RWPE2 (cell line): ENCODE measurements around the gene HEYL.

Experiments
- ATAC-seq: fragments of 200-7000 bp; cut with Tn5 transposase; 3 replicates; pipeline ENCODE4 v1.9.1; 2021; ENCODE audit warnings: low read depth
- DNase-seq: peaks from one replicate; pipeline ENCODE4 v3.0.0-alpha.2; 2020; ENCODE audit warnings: low spot score
- H3K27ac ChIP-seq: fragments of 450-650 bp; 2 replicates; pipeline ENCODE4 v1.5.1; 2017; ENCODE audit warnings: mild to moderate bottlenecking; ENCODE audit not compliant: poor library complexity, severe bottlenecking
- H3K27me3 ChIP-seq: fragments of 250-450 bp; sonication (Bioruptor Pico); 2 replicates; pipeline ENCODE4 v1.5.1; 2021; ENCODE audit warnings: mild to moderate bottlenecking, moderate library complexity; ENCODE audit not compliant: insufficient read depth, poor library complexity, severe bottlenecking
- H3K36me3 ChIP-seq: fragments of 250-450 bp; sonication (Bioruptor Pico); 2 replicates; pipeline ENCODE4 v1.5.1; 2020; ENCODE audit warnings: low read depth, mild to moderate bottlenecking, moderate library complexity
- H3K4me1 ChIP-seq: fragments of 250-450 bp; sonication (Bioruptor Pico); 2 replicates; pipeline ENCODE4 v1.5.1; 2021; ENCODE audit warnings: mild to moderate bottlenecking, moderate library complexity; ENCODE audit not compliant: insufficient read depth, poor library complexity, severe bottlenecking
- H3K4me3 ChIP-seq: fragments of 250-450 bp; sonication (Bioruptor Pico); 2 replicates; pipeline ENCODE4 v1.5.1; 2021; ENCODE audit warnings: mild to moderate bottlenecking, moderate library complexity; ENCODE audit not compliant: severe bottlenecking
- H3K9me3 ChIP-seq: fragments of 250-450 bp; sonication (Bioruptor Pico); 2 replicates; pipeline ENCODE4 v1.5.1; 2021; ENCODE audit warnings: mild to moderate bottlenecking, moderate library complexity; ENCODE audit not compliant: severe bottlenecking
- TF ChIP-seq, protein P1 (sequence below): fragments of 450-650 bp; IDR thresholded peaks from one replicate; pipeline ENCODE4 v1.5.1; 2017; ENCODE audit warnings: mild to moderate bottlenecking, moderate library complexity; ENCODE audit not compliant: poor library complexity, severe bottlenecking

The HEYL gene

DNA sequence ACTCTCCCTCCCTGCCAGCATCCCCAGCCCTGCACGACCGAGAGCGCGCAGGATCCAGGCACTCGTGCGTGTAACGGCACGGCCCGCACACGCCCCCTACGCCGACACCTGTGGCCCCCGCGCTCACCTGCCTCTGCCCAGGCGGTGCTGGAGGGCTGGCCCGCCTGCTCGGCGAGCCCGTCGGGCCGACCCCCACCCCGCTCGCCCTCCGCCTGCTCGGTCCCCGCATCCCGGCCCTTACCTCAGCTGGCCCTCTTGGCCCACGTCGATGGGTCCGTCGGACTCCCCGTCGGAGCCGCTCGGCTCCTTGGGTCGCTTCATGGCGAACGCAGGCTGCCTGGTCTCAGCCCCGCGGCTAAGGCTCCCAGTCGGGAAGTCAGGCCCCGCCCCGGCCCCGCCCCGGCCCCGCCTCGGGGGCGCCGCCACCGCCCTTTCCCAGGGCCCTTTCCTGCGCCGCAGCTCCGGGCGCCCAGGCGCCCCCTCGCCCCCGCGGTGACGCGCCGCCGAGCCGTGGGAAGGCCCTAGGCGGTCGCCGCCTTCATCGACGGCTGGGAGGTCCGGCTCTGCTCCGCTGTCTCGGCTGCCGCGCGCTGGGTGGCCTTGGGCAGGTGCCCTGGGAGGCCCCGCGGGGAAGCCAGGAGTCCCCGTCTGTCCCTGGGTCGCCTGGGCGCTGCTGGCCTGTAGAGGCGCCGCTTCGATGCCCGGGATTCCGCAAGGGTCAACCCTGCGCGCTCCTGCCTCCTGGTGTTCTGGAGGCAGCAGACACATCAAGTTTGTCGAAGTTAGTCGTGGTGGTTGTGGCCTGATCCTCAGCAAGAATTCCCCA, at the start of gene HEYL:
TSS of gene HEYL (minus strand) at position 339 of the 826 bp plus-strand sequence. CDS start at position 321, 18 bp downstream.
- H3K27ac ChIP-seq, result no peak within 1 kb of the TSS
- no peak for DNase-seq
- ATAC-seq, result peak; percentile 84
- TF ChIP-seq, protein P1, sequence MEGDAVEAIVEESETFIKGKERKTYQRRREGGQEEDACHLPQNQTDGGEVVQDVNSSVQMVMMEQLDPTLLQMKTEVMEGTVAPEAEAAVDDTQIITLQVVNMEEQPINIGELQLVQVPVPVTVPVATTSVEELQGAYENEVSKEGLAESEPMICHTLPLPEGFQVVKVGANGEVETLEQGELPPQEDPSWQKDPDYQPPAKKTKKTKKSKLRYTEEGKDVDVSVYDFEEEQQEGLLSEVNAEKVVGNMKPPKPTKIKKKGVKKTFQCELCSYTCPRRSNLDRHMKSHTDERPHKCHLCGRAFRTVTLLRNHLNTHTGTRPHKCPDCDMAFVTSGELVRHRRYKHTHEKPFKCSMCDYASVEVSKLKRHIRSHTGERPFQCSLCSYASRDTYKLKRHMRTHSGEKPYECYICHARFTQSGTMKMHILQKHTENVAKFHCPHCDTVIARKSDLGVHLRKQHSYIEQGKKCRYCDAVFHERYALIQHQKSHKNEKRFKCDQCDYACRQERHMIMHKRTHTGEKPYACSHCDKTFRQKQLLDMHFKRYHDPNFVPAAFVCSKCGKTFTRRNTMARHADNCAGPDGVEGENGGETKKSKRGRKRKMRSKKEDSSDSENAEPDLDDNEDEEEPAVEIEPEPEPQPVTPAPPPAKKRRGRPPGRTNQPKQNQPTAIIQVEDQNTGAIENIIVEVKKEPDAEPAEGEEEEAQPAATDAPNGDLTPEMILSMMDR, result no peak
- H3K4me1 ChIP-seq, result no peaks in the 10 kb centered on the region
- peak within 1 kb of the TSS; percentile 32 for H3K4me3 ChIP-seq
- no peaks in the 10 kb centered on the region for H3K9me3 ChIP-seq
- no peaks in the 10 kb centered on the region for H3K27me3 ChIP-seq
- no peaks in the 10 kb centered on the region for H3K36me3 ChIP-seq

DNA sequence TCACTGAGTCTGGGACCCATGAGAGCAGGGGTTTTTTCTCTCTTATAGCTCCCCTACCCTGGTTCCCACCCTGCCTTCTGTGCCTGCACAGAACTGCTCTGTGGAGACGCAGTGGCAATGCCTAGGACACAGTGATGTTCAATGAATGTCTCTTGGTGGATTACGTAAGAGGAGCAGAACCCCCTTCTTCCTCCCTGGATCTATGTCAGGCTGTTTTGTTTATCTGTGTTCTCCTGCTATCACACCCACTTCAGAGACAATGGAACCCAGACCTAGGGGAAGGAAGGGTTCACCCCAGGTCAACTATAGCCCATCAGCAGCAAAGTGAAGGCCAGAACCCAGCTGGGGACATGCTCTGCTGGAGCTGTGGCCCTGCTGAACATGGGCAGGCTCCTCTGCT, 49.8 kb upstream of the HEYL start:
- H3K36me3 ChIP-seq, result no peaks in the 10 kb centered on the region
- H3K9me3 ChIP-seq, result no peaks in the 10 kb centered on the region
- no peak overlapping the region for H3K4me3 ChIP-seq
- H3K27me3 ChIP-seq, result peaks cover 23% of the 10 kb centered on the region
- H3K4me1 ChIP-seq, result peaks cover 13% of the 10 kb centered on the region
- H3K27ac ChIP-seq, result no peak overlapping the region
- DNase-seq (no peak), ATAC-seq (no peak)
- TF ChIP-seq, protein P1, result no peak

DNA sequence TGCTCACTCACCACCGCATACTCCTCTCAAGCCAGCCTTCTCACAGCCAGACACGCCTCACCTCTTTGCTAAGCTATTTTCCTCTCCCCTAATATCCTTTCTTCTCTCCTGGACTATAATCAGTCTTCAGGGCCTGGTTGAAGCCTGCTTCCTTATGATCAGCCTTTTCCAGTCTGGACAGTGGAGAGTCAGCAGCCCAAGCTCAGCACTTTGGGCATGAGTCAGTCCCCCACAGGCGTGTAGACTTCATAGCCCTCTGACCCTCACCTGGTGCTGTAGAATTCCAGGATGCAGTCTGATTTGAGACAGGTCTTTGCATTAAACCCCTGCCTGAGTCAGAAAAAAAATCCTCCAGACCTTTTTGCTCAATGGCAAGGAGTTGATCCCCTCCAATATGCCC, 49.3 kb upstream of the HEYL start:
- H3K27me3 ChIP-seq, result peaks cover 23% of the 10 kb centered on the region
- ATAC-seq, result peak; percentile 63
- no peak overlapping the region for H3K27ac ChIP-seq
- TF ChIP-seq, protein P1, result no peak
- H3K36me3 ChIP-seq, result no peaks in the 10 kb centered on the region
- H3K4me3 ChIP-seq, result no peak overlapping the region
- no peaks in the 10 kb centered on the region for H3K9me3 ChIP-seq
- peaks cover 13% of the 10 kb centered on the region for H3K4me1 ChIP-seq
- DNase-seq, result no peak

DNA sequence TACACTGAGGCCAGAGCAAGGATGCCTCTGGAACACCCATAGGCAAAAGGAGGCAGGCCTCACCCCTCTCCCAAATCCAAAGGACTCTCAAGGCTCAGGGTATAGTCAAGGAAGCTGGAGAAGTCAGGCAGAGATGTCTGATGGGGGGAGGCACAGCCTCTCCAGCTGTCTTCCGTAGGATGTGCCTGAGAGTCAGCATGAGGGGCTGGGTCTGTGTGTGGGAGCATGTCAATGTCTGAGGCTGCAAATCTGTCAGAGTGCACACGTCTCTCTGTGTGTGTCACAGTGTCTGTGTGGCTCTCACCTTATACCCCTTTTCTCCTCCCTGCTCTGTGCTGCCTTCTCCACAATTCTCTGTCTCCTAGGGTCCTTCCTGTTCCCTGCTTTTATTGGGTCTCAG, 47.8 kb upstream of the HEYL start:
- Histone ChIP-seq H3K27ac (no peak overlapping the region), H3K9me3 (no peaks in the 10 kb centered on the region), H3K36me3 (no peaks in the 10 kb centered on the region), H3K4me1 (peaks cover 13% of the 10 kb centered on the region), H3K27me3 (peaks cover 10% of the 10 kb centered on the region), H3K4me3 (no peak overlapping the region)
- DNase-seq (no peak), ATAC-seq (no peak)
- TF ChIP-seq, protein P1, result no peak

DNA sequence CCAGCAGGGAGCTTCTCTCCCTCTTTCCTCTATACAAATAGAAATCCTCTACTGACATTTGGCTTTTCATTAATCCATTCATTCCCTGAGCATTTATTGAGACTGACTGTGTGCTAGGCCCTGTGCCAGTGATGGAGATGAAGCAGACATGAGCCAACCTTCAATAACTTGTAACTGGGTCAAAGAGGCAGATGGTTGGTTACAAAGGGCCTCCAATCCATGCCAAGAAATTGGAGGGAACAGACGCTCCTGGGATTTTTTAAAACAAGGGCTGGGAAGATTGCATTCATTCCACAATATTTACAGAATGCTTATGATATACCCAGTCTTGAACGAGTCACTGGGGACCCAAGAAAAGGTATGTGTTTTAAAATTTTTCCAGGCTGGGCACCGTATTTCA, 45.6 kb upstream of the HEYL start:
- Histone ChIP-seq H3K36me3 (no peaks in the 10 kb centered on the region), H3K27ac (no peak overlapping the region), H3K4me3 (no peak overlapping the region), H3K27me3 (no peaks in the 10 kb centered on the region), H3K4me1 (peaks cover 6% of the 10 kb centered on the region), H3K9me3 (no peaks in the 10 kb centered on the region)
- no peak for DNase-seq
- ATAC-seq, result no peak
- TF ChIP-seq, protein P1, result no peak
